ENCODE data around the gene DCPS. TPM values are rescaled to one million over a fixed set of nuclear protein-coding genes. Genes with fewer than 3 reads are reported as not detected.
A peak's percentile ranks its signal among the peaks of the same experiment; 100 is the strongest.
"Not testable (repeated sequence)": the region's sequence is repeated elsewhere in the genome, so short reads cannot be mapped to it uniquely, and the experiment has no call there.

DCPS gene
- total RNA-seq, 1 donor from 2014 or later = 18.6 TPM

DNA sequence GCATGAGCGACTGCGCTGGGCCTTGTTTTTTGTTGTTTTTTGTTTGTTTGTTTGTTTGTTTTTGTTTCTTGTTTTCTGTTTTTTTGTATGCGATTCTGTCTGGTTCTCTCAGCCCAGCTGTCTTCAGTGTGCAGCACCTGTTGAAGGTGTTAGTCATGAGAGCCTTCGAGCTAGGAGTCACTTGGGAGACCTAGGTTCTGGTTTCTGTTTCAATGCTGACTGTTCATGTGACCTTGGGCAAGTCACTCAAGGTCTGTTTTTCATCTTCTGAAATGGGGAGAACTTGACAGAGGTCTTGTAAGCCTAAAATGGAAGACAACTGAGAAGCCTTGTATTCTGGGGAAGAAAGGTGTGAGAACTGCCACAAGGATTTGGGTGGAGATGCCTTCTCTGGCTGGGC lies 1.8 kb downstream of the DCPS start:
- H3K36me3 Mint-ChIP-seq = peaks cover 15% of the 10 kb centered on the region
- no peak for DNase-seq (ENCODE audit: low spot score)
- H2AFZ ChIP-seq (replicated peaks) = no peak overlapping the region
- TF ChIP-seq, protein P1, sequence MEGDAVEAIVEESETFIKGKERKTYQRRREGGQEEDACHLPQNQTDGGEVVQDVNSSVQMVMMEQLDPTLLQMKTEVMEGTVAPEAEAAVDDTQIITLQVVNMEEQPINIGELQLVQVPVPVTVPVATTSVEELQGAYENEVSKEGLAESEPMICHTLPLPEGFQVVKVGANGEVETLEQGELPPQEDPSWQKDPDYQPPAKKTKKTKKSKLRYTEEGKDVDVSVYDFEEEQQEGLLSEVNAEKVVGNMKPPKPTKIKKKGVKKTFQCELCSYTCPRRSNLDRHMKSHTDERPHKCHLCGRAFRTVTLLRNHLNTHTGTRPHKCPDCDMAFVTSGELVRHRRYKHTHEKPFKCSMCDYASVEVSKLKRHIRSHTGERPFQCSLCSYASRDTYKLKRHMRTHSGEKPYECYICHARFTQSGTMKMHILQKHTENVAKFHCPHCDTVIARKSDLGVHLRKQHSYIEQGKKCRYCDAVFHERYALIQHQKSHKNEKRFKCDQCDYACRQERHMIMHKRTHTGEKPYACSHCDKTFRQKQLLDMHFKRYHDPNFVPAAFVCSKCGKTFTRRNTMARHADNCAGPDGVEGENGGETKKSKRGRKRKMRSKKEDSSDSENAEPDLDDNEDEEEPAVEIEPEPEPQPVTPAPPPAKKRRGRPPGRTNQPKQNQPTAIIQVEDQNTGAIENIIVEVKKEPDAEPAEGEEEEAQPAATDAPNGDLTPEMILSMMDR (IDR thresholded peaks at IDR 0.05) = no peak
- no peak for TF ChIP-seq EZH2 (IDR thresholded peaks at IDR 0.05)
- TF ChIP-seq EZH2phosphoT487 (IDR thresholded peaks at IDR 0.05) = no peak
- no peak overlapping the region for H3K4me3 ChIP-seq
- peak overlapping the region; percentile 39 for H3K4me3 Mint-ChIP-seq
- H4K20me1 ChIP-seq (ENCODE audit: low read depth) = no peaks in the 10 kb centered on the region
- H3K4me2 ChIP-seq = no peak overlapping the region
- no peak overlapping the region for H3K27ac ChIP-seq
- peaks cover 2% of the 10 kb centered on the region for H3K27me3 Mint-ChIP-seq (ENCODE audit: insufficient read depth, low read depth)
- no peaks in the 10 kb centered on the region for H3K9me3 ChIP-seq (ENCODE audit: low read depth)
- peak overlapping the region; percentile 36 for H3K27ac Mint-ChIP-seq
- peaks cover 4% of the 10 kb centered on the region for H3K9me3 Mint-ChIP-seq
- peaks cover 23% of the 10 kb centered on the region for H3K79me2 ChIP-seq (ENCODE audit: low read depth)
- peaks cover 20% of the 10 kb centered on the region for H3K4me1 Mint-ChIP-seq
- H3K36me3 ChIP-seq = no peaks in the 10 kb centered on the region
- H3K9ac ChIP-seq = no peak overlapping the region
- no peaks in the 10 kb centered on the region for H3K27me3 ChIP-seq
- no peaks in the 10 kb centered on the region for H3F3A ChIP-seq (ENCODE audit: low read depth)
- peaks cover 4% of the 10 kb centered on the region for H3K4me1 ChIP-seq

DNA sequence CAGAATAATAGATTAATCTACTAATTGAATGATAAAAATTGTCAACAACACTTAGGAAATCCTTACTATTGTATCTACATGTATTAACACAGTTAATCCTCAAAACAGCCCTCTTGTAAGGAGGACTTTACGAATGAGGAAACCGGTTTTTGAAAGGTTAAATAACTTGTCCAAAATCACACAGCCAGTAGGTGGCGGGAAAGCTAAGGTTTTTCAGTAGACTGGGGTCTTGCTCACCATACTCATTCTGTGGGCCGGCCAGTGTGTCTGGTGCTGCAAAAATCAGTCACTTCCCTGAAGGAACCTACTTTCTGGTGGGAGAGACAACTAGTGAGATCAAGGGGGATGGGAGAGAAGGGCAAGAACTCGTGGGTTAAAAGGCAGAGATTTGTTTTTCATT lies 3.8 kb downstream of the DCPS start:
- peak; percentile 62 for DNase-seq (ENCODE audit: low spot score)
- H3K4me3 Mint-ChIP-seq = no peak overlapping the region
- H3K27ac ChIP-seq = no peak overlapping the region
- H2AFZ ChIP-seq (replicated peaks) = no peak overlapping the region
- H3K36me3 Mint-ChIP-seq = peaks cover 12% of the 10 kb centered on the region
- no peak overlapping the region for H3K4me3 ChIP-seq
- H3K36me3 ChIP-seq = no peaks in the 10 kb centered on the region
- H3K79me2 ChIP-seq (ENCODE audit: low read depth) = peaks cover 19% of the 10 kb centered on the region
- H3F3A ChIP-seq (ENCODE audit: low read depth) = no peaks in the 10 kb centered on the region
- H3K27me3 Mint-ChIP-seq (ENCODE audit: insufficient read depth, low read depth) = peaks cover 2% of the 10 kb centered on the region
- peaks cover 20% of the 10 kb centered on the region for H3K4me1 Mint-ChIP-seq
- TF ChIP-seq, protein P1 (IDR thresholded peaks at IDR 0.05) = peak; percentile 56
- no peak for TF ChIP-seq EZH2 (IDR thresholded peaks at IDR 0.05)
- no peak overlapping the region for H3K9ac ChIP-seq
- no peaks in the 10 kb centered on the region for H3K9me3 ChIP-seq (ENCODE audit: low read depth)
- no peak overlapping the region for H3K4me2 ChIP-seq
- peaks cover 4% of the 10 kb centered on the region for H3K4me1 ChIP-seq
- no peaks in the 10 kb centered on the region for H4K20me1 ChIP-seq (ENCODE audit: low read depth)
- H3K9me3 Mint-ChIP-seq = peaks cover 2% of the 10 kb centered on the region
- no peaks in the 10 kb centered on the region for H3K27me3 ChIP-seq
- no peak overlapping the region for H3K27ac Mint-ChIP-seq

DNA sequence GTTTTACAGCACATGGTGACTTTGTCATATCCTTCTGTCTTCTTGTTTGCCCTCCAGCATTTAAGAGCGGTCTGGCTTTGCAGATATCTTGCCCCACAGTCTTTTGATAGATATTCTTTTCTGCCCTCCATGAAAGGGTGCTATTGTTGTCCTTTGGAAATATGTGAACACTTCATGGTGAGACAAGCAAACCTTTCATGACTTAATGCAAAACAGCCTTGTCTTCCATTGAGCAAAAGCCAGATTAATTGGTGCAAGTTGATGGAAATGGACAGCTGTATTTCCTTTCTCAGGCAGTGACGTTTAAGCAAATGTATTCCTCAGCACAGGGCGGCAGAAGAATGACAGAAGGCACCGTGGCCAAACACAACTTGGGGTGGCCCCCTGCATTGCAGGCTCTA lies 4.4 kb downstream of the DCPS start:
- peaks cover 14% of the 10 kb centered on the region for H3K79me2 ChIP-seq (ENCODE audit: low read depth)

DNA sequence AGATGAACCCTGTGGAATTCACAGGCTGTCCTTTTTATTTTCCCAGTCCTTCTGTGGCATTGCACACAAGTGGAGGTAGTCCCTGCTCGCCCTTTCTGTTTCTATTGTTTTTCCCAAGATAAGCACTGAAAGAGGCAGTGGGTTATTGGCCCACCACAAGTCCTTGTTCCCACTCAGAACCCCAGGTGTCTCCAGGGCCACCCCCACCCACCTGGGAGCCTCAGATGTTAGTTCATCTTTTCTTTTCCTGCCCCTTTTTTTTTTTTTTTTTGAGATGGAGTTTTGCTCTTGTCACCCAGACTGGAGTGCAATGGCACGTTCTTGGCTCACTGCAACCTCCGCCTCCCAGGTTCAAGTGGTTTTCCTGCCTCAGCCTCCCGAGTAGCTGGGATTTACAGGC lies 4.9 kb downstream of the DCPS start:
- H3K9me3 Mint-ChIP-seq, H3K27ac ChIP-seq: not testable (repeated sequence)

More for the DNA sequence above, 4.4 kb downstream of the DCPS start:
- H3K4me3 Mint-ChIP-seq = no peak overlapping the region
- no peak for TF ChIP-seq EZH2phosphoT487 (IDR thresholded peaks at IDR 0.05)
- TF ChIP-seq, protein P1 (IDR thresholded peaks at IDR 0.05) = no peak
- TF ChIP-seq EZH2 (IDR thresholded peaks at IDR 0.05) = no peak
- Histone ChIP-seq H3F3A (ENCODE audit: low read depth) (no peaks in the 10 kb centered on the region), H3K9me3 (ENCODE audit: low read depth) (no peaks in the 10 kb centered on the region), H3K4me2 (no peak overlapping the region), H3K4me1 (peaks cover 4% of the 10 kb centered on the region), H4K20me1 (ENCODE audit: low read depth) (no peaks in the 10 kb centered on the region), H3K27ac (no peak overlapping the region), H3K27me3 (no peaks in the 10 kb centered on the region), H2AFZ (replicated peaks) (no peak overlapping the region), H3K4me3 (no peak overlapping the region), H3K9ac (no peak overlapping the region), H3K36me3 (no peaks in the 10 kb centered on the region)
- H3K27ac Mint-ChIP-seq = peak overlapping the region; percentile 16
- peaks cover 9% of the 10 kb centered on the region for H3K36me3 Mint-ChIP-seq
- H3K27me3 Mint-ChIP-seq (ENCODE audit: insufficient read depth, low read depth) = peaks cover 4% of the 10 kb centered on the region
- peaks cover 19% of the 10 kb centered on the region for H3K4me1 Mint-ChIP-seq
- no peak for DNase-seq (ENCODE audit: low spot score)
- peaks cover 2% of the 10 kb centered on the region for H3K9me3 Mint-ChIP-seq

More for the DNA sequence above, 4.9 kb downstream of the DCPS start:
- H3K4me1 Mint-ChIP-seq = peaks cover 15% of the 10 kb centered on the region
- H3K27me3 ChIP-seq; H3K27me3 Mint-ChIP-seq (ENCODE audit: insufficient read depth, low read depth); H3K4me3 Mint-ChIP-seq; H3K9ac ChIP-seq; H4K20me1 ChIP-seq (ENCODE audit: low read depth); H3F3A ChIP-seq (ENCODE audit: low read depth); H3K9me3 ChIP-seq (ENCODE audit: low read depth); H3K79me2 ChIP-seq (ENCODE audit: low read depth); H3K4me2 ChIP-seq; DNase-seq (ENCODE audit: low spot score); H3K27ac Mint-ChIP-seq; H3K36me3 ChIP-seq; H2AFZ ChIP-seq (replicated peaks); H3K36me3 Mint-ChIP-seq; H3K4me1 ChIP-seq; H3K4me3 ChIP-seq: not testable (repeated sequence)
